ENCODE results near the gene HBP1. TPM values are rescaled to one million over a fixed set of nuclear protein-coding genes. Genes with fewer than 3 reads are reported as not detected.

Gene HBP1
- total RNA-seq, 4 donors from 2014 or later = 144 to 232 (median 192) TPM

DNA sequence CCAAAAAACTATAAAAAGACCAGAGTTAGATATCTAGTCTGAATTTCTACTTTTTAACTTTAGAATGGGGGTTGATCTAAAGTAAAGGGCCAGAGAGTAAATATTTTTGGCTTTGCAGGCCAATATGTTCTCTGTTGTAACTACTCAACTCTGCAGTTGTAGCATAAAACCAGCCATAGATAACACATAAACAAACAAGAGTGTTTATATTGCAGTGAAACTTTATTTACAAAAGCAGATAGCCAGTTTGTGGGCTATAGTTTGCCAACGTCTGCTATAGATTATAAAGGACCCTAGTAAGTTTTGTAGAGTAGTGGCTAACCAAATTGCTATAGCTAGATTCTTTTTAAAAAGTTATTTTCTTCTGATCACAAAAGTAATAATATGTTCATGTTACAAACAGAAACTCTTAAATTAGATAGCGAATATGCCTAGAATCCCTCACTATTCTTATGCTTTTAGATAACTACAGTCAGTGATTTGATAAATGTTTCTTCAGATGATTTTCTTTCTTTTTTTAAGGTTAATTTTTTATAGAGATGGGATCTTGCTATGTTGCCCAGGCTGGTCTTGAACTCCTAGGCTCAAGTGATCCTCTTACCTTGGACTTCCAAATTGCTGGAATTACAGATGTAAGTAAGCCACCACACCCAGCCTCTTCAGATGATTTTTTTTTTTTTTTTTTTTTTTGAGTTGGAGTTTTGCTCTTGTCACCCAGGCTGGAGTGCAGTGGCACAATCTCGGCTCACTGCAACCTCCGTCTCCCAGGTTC is 23.6 kb upstream of the HBP1 start:
- TF ChIP-seq, protein P1, sequence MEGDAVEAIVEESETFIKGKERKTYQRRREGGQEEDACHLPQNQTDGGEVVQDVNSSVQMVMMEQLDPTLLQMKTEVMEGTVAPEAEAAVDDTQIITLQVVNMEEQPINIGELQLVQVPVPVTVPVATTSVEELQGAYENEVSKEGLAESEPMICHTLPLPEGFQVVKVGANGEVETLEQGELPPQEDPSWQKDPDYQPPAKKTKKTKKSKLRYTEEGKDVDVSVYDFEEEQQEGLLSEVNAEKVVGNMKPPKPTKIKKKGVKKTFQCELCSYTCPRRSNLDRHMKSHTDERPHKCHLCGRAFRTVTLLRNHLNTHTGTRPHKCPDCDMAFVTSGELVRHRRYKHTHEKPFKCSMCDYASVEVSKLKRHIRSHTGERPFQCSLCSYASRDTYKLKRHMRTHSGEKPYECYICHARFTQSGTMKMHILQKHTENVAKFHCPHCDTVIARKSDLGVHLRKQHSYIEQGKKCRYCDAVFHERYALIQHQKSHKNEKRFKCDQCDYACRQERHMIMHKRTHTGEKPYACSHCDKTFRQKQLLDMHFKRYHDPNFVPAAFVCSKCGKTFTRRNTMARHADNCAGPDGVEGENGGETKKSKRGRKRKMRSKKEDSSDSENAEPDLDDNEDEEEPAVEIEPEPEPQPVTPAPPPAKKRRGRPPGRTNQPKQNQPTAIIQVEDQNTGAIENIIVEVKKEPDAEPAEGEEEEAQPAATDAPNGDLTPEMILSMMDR (IDR thresholded peaks at IDR 0.05) = no peak
- no peak for TF ChIP-seq POLR2A (IDR thresholded peaks at IDR 0.05)
- 89 to 93% methylated on average over 4 of the region's 4 CpGs for WGBS, 2 donors
- intact Hi-C loops (cut with DNase I; ENCODE audit: low total_unique reads) = loop anchor here (10.0 kb wide), 1 partner anchor 350 kb away; no protein-coding TSS in a partner anchor
- DNase-seq (ENCODE audit: low spot score in 2 of 2) = no peak
- no peak overlapping the region for H3K4me3 ChIP-seq (ENCODE audit: low read depth, poor library complexity, severe bottlenecking)

DNA sequence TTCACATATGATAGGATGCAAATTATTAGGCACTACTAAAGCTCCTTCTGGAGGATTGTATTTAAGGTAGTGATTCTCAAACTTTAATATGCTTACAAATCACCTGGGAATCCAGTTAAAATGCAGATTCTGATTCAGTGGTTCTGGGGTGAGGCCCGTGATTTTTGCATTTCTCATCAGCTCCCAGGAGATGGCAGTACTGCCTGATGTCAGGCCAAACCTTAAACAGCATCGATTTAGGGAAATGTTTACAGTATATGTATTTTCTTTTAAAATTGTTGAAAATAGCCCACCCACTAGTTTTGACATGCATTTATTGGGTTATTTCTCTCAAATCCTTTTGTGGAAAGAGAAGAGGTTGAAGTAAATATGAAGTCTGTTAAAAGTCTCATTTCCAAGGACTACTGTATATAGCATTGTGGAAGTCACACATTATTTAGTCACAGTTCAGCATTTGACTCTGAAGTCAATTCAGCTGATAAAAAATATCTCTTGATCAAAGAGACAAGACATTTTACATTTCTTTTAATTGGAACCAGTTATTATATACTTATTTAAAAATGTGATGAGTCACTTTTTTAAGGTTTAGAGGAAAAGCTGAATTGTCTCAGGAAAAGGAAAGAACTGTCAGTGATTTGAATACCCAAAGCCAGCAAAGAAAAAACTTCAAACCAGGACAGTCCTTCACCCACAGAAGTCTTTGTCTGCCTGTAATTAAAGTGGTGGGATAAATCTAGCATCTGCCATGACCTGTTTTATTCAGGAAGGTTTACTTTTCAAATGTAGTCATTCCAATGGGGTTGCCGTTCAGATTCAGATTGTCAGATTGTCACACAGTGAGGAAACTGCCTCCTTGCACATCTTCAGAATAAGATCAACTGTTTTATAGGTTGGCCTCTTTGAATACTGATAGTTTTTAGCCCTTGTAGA is 21.1 kb upstream of the HBP1 start:
- H3K4me3 ChIP-seq (ENCODE audit: low read depth, poor library complexity, severe bottlenecking) = no peak overlapping the region
- 20 to 21% methylated on average over 3 of the region's 3 CpGs for WGBS, 2 donors
- intact Hi-C loops (cut with DNase I; ENCODE audit: low total_unique reads) = loop anchor here (10.0 kb wide), 1 partner anchor 353 kb away; no protein-coding TSS in a partner anchor
- DNase-seq (ENCODE audit: low spot score in 2 of 2) = no peak
- TF ChIP-seq, protein P1 (IDR thresholded peaks at IDR 0.05) = no peak
- no peak for TF ChIP-seq POLR2A (IDR thresholded peaks at IDR 0.05)

DNA sequence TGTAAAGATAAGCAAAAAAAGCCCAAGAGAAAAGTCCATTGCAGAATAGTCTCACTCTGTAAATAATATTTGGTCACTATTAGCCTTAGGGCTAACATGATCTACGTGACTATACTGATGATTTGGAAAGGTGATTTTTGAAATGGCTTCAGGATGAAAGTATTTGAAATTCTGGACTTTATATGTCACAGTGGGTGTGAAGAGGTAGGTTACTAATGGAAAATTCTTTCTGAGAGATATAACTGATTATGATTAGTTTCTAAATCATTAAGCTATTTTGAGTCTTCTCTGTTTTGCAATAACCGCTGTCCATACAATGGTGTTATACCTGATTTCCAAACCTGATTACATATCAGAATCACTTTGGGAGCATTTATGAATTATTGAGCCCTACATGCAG is 20.1 kb upstream of the HBP1 start:
- DNase-seq (ENCODE audit: low spot score in 2 of 2) = no peak
- intact Hi-C loops (cut with DNase I; ENCODE audit: low total_unique reads) = loop anchor here (10.0 kb wide), 1 partner anchor 354 kb away; no protein-coding TSS in a partner anchor
- no peak overlapping the region for H3K4me3 ChIP-seq (ENCODE audit: low read depth, poor library complexity, severe bottlenecking)
- 86 to 88% methylated on average over 2 of the region's 2 CpGs for WGBS, 2 donors
- TF ChIP-seq POLR2A (IDR thresholded peaks at IDR 0.05) = no peak
- TF ChIP-seq, protein P1 (IDR thresholded peaks at IDR 0.05) = no peak

DNA sequence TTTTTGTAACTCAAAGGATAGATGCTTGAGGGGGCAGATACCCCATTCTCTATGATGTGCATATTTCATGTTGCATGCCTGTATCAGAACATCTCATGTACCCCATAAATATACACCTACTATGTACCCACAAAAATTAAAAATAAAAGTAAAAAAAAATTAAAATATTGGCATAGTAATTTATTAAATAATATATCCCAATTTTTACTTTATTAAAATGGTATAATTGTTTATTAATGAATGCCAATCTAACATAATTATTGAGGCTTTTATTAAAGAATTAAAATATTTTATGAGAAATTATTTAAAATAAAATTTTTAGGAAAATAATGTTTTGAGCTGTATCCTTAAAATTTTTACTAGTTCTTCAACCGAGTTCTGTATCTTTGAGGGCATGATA is 18.9 kb upstream of the HBP1 start:
- 98 to 100% methylated on average over 1 of the region's 1 CpG for WGBS, 2 donors
- intact Hi-C loops (cut with DNase I; ENCODE audit: low total_unique reads) = loop anchor here (10.0 kb wide), 1 partner anchor 355 kb away; no protein-coding TSS in a partner anchor
- no peak for DNase-seq (ENCODE audit: low spot score in 2 of 2)
- H3K4me3 ChIP-seq (ENCODE audit: low read depth, poor library complexity, severe bottlenecking) = no peak overlapping the region
- TF ChIP-seq POLR2A (IDR thresholded peaks at IDR 0.05) = no peak
- TF ChIP-seq, protein P1 (IDR thresholded peaks at IDR 0.05) = no peak

DNA sequence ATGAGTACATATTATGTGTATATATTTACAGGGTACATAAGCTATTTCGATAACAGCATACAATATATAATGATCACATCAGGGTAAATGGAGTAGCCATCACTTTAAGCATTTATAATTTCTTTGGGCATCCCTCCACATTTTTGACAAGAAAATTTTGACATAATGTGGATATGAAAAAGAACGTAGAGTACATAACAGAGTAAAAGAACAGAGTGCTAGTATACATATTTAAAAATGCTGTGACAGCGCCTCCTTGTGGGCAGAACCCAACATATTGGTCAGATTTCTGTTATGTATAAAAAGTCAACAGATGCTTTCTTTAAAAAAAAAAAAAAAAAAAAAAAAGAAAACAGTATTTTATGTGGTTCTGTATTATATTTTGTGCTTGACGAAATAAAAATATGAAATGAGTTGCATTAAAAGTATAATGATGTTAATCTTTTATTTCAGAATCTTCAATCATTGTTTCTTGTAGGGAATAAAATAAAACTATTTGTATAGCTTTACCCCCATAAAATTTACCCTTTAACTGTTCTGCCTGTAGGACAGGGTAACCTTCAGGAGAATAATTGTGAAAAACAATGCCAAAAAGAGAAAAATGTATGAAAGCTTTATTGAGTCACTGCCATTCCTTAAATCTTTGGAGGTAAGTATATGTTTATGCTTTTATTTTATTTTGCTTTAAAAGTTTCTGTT is 18.3 kb upstream of the HBP1 start:
- no peak overlapping the region for H3K4me3 ChIP-seq (ENCODE audit: low read depth, poor library complexity, severe bottlenecking)
- WGBS, 2 donors = 21 to 23% methylated on average over 4 of the region's 4 CpGs
- DNase-seq (ENCODE audit: low spot score in 2 of 2) = peak; percentile 83 to 93
- no peak for TF ChIP-seq POLR2A (IDR thresholded peaks at IDR 0.05)
- TF ChIP-seq, protein P1 (IDR thresholded peaks at IDR 0.05) = no peak
- intact Hi-C loops (cut with DNase I; ENCODE audit: low total_unique reads) = no loop called here

Data from lower leg skin (tissue), 4 donors.